ENCODE results near the gene VPS37C. TPM values are rescaled to one million over a fixed set of nuclear protein-coding genes. Genes with fewer than 3 reads are reported as not detected.
"Not testable (repeated sequence)": the region's sequence is repeated elsewhere in the genome, so short reads cannot be mapped to it uniquely, and the experiment has no call there.

VPS37C gene
- polyA plus RNA-seq (2013, experiment 1 of 2) = 14.4 TPM
- polyA plus RNA-seq (2013, experiment 2 of 2) = 17.2 TPM

DNA sequence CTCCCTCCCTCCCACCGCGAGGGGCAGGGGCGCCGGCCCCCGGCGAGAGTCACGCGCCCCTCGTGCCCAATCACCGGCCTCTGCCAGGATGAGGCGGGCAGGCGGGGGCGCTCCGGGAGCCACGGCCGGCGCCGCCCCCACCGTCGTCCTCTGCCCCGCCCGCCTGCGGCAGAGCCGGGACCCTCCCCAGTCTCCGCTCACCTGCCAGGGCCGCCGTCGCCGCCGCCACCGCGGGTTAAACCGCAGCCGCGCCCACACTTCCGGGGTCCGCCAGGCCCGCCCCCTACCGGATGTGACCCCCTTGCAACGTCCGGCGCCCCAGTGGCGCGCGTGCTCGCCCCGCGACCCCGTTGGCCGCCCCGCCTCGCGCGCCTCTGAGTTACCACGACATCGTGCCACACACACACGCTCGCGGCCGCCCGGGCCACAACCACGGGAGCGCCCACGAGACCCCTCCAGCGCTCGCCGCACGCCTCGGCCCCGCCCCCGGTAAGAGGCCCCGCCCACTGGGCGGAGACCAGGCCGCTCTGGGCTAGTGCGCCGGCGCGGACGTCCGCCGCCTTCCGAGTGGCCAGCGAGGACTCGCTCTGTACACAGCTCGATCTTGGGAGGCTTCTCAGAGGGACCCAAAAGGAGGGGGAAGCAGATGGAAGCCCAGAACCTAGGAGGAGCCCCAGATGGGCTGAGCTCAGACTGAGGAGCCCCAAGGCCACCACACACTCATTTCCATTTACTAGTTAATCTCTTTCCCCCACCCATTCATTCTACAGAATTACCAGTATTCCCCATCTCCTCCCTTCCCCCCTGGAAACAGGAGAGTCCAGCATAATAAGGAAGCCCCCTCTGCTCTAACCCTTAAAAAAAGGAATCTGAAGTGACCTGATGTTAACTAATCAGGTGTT, at the start of gene VPS37C:
VPS37C (minus strand) TSS at position 237 of the 902 bp plus-strand sequence. CDS start 22,597 bp downstream, outside the sequence.
- H3K27me3 ChIP-seq (ENCODE audit: insufficient read depth, low read length) = no peaks in the 10 kb centered on the region
- WGBS = 0% methylated on average over 84 of the region's 85 CpGs
- no peaks in the 10 kb centered on the region for H3K9me3 ChIP-seq (ENCODE audit: insufficient read depth, low read depth, low read length)
- H3K4me1 ChIP-seq (ENCODE audit: insufficient read depth, low read length) = peaks cover 23% of the 10 kb centered on the region
- H3K4me3 ChIP-seq (ENCODE audit: low read length) = peak within 1 kb of the TSS; percentile 85
- peak within 1 kb of the TSS; percentile 97 for H3K27ac ChIP-seq (ENCODE audit: low read depth, low read length)
- peak within 1 kb of the TSS; percentile 93 for H3K9ac ChIP-seq (ENCODE audit: low read depth, low read length)
- peaks cover 4% of the 10 kb centered on the region; the same call in 1 of the 2 replicates for H3K36me3 ChIP-seq (ENCODE audit: insufficient read depth, low read length)

DNA sequence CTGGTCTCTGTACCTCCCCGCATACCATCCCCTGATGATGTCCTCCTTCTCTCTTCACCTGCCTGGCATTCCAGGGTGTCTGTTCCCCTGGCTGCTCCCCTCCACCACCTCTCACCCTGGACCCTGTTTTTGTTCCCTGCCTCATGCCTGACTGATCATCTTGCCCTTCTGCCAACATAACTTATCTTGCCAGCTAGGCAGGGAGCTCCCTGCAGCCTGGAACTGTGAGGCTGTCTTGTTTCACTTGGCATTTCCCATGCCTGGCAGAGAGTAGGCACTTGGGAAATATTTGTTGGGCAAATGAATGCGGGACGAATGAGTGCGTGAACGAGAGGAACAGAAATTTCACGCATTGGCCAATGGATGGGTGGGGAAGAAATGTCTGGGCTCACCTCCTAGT, 49.4 kb upstream of the VPS37C start:
- no CpG with 5 or more reads among the region's 6 CpGs for WGBS
- not testable (repeated sequence) for H3K27ac ChIP-seq (ENCODE audit: low read depth, low read length); H3K9me3 ChIP-seq (ENCODE audit: insufficient read depth, low read depth, low read length); H3K27me3 ChIP-seq (ENCODE audit: insufficient read depth, low read length); H3K4me1 ChIP-seq (ENCODE audit: insufficient read depth, low read length); H3K36me3 ChIP-seq (ENCODE audit: insufficient read depth, low read length); H3K4me3 ChIP-seq (ENCODE audit: low read length); H3K9ac ChIP-seq (ENCODE audit: low read depth, low read length)

GRCh38 chr11:61207636-61208310, 46.5 kb upstream of the VPS37C start:
- not testable (repeated sequence) for H3K4me1 ChIP-seq (ENCODE audit: insufficient read depth, low read length); H3K27ac ChIP-seq (ENCODE audit: low read depth, low read length); H3K4me3 ChIP-seq (ENCODE audit: low read length); H3K9me3 ChIP-seq (ENCODE audit: insufficient read depth, low read depth, low read length); H3K36me3 ChIP-seq (ENCODE audit: insufficient read depth, low read length); H3K27me3 ChIP-seq (ENCODE audit: insufficient read depth, low read length); H3K9ac ChIP-seq (ENCODE audit: low read depth, low read length)
- WGBS = no CpG with 5 or more reads among the region's 9 CpGs

DNA sequence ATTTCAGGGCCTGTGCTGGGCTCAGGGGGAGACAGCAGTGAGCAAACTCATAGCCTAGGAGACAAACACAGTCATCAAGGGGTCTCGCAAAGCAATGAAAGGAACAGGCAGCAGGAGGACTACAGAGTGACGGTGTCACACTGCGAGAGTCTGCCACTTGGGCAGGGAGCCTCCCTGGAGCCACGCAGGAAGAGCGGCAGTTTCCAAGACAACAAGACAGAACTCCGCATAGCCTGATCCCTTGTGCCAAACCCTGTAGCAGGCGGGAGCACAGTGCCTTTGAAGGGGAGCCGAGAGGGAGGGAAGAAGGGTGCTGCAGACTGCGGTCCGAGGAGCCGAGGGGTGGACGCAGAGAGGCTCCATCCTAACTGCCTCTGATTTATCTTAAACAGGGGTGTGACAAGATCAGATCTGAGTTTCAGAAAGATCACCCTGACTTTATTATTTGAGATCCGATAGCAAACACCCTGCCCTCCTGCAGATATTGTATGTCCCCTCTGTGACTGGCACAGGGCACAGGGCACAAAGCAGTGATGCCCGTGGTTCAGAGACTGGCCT, 43.4 kb upstream of the VPS37C start:
- H3K36me3 ChIP-seq (ENCODE audit: insufficient read depth, low read length); H3K9ac ChIP-seq (ENCODE audit: low read depth, low read length); H3K27ac ChIP-seq (ENCODE audit: low read depth, low read length); H3K27me3 ChIP-seq (ENCODE audit: insufficient read depth, low read length); H3K4me1 ChIP-seq (ENCODE audit: insufficient read depth, low read length); H3K4me3 ChIP-seq (ENCODE audit: low read length); H3K9me3 ChIP-seq (ENCODE audit: insufficient read depth, low read depth, low read length): not testable (repeated sequence)
- WGBS = 86% methylated on average over 14 of the region's 14 CpGs

GRCh38 chr11:61203873-61204272, 42.6 kb upstream of the VPS37C start:
- not testable (repeated sequence) for H3K4me3 ChIP-seq (ENCODE audit: low read length); H3K4me1 ChIP-seq (ENCODE audit: insufficient read depth, low read length); H3K9ac ChIP-seq (ENCODE audit: low read depth, low read length); H3K9me3 ChIP-seq (ENCODE audit: insufficient read depth, low read depth, low read length); H3K27ac ChIP-seq (ENCODE audit: low read depth, low read length); H3K36me3 ChIP-seq (ENCODE audit: insufficient read depth, low read length); H3K27me3 ChIP-seq (ENCODE audit: insufficient read depth, low read length)
- no CpG with 5 or more reads among the region's 5 CpGs for WGBS

DNA sequence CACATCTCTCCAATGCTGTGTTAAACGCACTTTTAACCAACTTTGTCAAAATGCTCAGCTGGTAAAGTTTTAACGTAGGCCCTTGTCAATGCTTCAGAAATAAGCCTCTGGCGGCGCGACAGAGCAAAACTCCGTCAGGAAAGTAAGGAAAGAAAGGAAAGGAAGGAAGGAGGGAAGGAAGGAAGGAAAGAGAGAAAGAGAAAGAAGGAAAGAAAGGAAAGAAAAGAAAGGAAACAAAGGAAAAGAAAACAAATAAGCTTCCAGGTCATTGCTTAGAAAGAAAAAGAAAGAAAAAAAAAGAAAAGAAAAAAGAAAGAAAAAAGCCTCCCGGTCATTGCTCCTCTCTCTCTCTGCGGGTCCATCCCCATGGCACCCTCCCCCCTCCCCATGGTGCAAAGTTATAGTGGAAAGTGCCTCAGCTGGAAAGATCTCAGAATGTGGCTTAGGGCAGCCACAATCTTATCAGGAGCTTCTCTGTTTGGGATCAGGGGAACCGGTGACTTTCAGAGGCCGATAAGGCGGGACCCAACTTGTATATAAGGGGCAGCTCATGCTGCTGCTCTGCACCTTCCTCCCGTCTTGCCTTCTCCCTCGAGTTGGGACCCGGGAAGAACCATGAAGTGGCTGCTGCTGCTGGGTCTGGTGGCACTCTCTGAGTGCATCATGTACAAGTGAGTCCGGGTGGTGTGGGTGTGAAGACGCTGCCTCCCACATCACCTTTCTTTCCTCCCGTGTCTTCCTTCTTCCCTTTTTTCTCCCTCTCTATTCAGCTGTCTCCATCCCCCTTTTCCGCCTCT, 41.9 kb upstream of the VPS37C start, which contains the start of gene PGA3:
PGA3 (plus strand) TSS at position 566 of the 797 bp plus-strand sequence; CDS start at position 616, 50 bp downstream.
- 74% methylated on average over 13 of the region's 18 CpGs for WGBS
- H3K27me3 ChIP-seq (ENCODE audit: insufficient read depth, low read length); H3K4me1 ChIP-seq (ENCODE audit: insufficient read depth, low read length); H3K36me3 ChIP-seq (ENCODE audit: insufficient read depth, low read length); H3K27ac ChIP-seq (ENCODE audit: low read depth, low read length); H3K9ac ChIP-seq (ENCODE audit: low read depth, low read length); H3K9me3 ChIP-seq (ENCODE audit: insufficient read depth, low read depth, low read length); H3K4me3 ChIP-seq (ENCODE audit: low read length): not testable (repeated sequence)

DNA sequence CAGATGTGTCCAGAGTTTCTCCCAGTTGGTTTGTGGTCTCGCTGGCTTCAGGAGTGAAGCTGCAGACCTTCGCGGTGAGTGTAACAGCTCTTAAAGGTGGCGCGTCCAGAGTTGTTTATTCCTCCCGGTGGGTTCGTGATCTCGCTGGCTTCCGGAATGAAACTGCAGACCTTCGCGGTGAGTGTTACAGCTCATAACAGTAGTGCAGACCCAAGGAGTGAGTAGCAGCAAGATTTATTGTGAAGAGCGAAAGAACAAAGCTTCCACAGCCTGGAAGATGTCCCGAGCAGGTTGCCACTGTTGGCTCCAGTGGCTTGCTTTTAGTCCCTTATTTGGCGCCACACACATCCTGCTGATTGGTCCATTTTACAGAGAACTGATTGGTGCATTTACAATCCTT, 40.2 kb upstream of the VPS37C start:
- Histone ChIP-seq H3K9ac (ENCODE audit: low read depth, low read length) (no peak overlapping the region), H3K36me3 (ENCODE audit: insufficient read depth, low read length) (no peaks in the 10 kb centered on the region), H3K27ac (ENCODE audit: low read depth, low read length) (no peak overlapping the region), H3K4me1 (ENCODE audit: insufficient read depth, low read length) (no peaks in the 10 kb centered on the region), H3K9me3 (ENCODE audit: insufficient read depth, low read depth, low read length) (0 out of 2 replicates have a peak, but pooled peaks cover 3% of the 10 kb centered on the region), H3K27me3 (ENCODE audit: insufficient read depth, low read length) (no peaks in the 10 kb centered on the region), H3K4me3 (ENCODE audit: low read length) (no peak overlapping the region)
- 96% methylated on average over 14 of the region's 14 CpGs for WGBS

DNA sequence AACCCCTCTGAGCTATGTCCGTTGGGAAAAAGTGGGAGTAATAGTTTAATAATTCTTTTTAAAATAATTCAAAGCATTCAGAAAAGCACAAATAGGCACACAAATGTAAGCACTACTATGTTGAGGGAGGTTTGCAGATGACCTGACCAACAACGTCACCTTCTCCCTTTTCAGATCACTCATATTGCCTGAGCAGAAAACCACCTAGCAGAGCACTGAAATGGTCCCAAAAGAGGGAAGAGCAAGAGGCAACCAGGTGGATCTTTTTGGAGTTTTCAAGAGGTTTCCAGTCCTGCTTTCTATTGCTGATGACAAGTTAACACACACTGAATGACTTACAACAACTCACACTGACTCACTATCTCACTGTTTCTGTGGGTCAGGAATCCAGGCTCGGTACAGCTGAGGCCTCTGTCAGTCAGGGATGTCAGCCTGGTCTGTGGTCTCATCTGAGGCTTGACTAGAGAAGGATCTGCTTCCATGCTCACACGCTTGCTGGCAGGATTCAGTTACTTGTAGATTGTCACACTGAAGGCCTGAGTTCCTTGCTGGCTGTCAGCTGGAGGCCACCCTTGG, 37.8 kb upstream of the VPS37C start:
- H3K9ac ChIP-seq (ENCODE audit: low read depth, low read length) = no peak overlapping the region
- no peaks in the 10 kb centered on the region for H3K27me3 ChIP-seq (ENCODE audit: insufficient read depth, low read length)
- no peak overlapping the region for H3K27ac ChIP-seq (ENCODE audit: low read depth, low read length)
- no peak overlapping the region for H3K4me3 ChIP-seq (ENCODE audit: low read length)
- WGBS = 96% methylated on average over 3 of the region's 4 CpGs
- no peaks in the 10 kb centered on the region for H3K36me3 ChIP-seq (ENCODE audit: insufficient read depth, low read length)
- H3K4me1 ChIP-seq (ENCODE audit: insufficient read depth, low read length) = no peaks in the 10 kb centered on the region; the same call in 1 of the 2 replicates
- 0 out of 2 replicates have a peak, but pooled peaks cover 3% of the 10 kb centered on the region for H3K9me3 ChIP-seq (ENCODE audit: insufficient read depth, low read depth, low read length)

GRCh38 chr11:61198361-61198760, 37.1 kb upstream of the VPS37C start:
- H3K4me3 ChIP-seq (ENCODE audit: low read length) = no peak overlapping the region
- no peaks in the 10 kb centered on the region for H3K27me3 ChIP-seq (ENCODE audit: insufficient read depth, low read length)
- no peaks in the 10 kb centered on the region for H3K36me3 ChIP-seq (ENCODE audit: insufficient read depth, low read length)
- no peaks in the 10 kb centered on the region; the same call in 1 of the 2 replicates for H3K4me1 ChIP-seq (ENCODE audit: insufficient read depth, low read length)
- 0 out of 2 replicates have a peak, but pooled peaks cover 3% of the 10 kb centered on the region for H3K9me3 ChIP-seq (ENCODE audit: insufficient read depth, low read depth, low read length)
- H3K9ac ChIP-seq (ENCODE audit: low read depth, low read length) = no peak overlapping the region
- WGBS = 89% methylated on average over 6 of the region's 6 CpGs
- no peak overlapping the region for H3K27ac ChIP-seq (ENCODE audit: low read depth, low read length)

GRCh38 chr11:61195719-61196118, 34.5 kb upstream of the VPS37C start:
- H3K27me3 ChIP-seq (ENCODE audit: insufficient read depth, low read length) = no peaks in the 10 kb centered on the region
- WGBS = 90% methylated on average over 7 of the region's 7 CpGs
- no peak overlapping the region for H3K27ac ChIP-seq (ENCODE audit: low read depth, low read length)
- no peaks in the 10 kb centered on the region; the same call in 1 of the 2 replicates for H3K4me1 ChIP-seq (ENCODE audit: insufficient read depth, low read length)
- H3K9ac ChIP-seq (ENCODE audit: low read depth, low read length) = no peak overlapping the region
- no peak overlapping the region for H3K4me3 ChIP-seq (ENCODE audit: low read length)
- 0 out of 2 replicates have a peak, but pooled peaks cover 3% of the 10 kb centered on the region for H3K9me3 ChIP-seq (ENCODE audit: insufficient read depth, low read depth, low read length)
- H3K36me3 ChIP-seq (ENCODE audit: insufficient read depth, low read length) = no peaks in the 10 kb centered on the region

Data from HUES64 (cell line).